Measurements from ENCODE around the gene ATP8B4.

The ATP8B4 gene

DNA sequence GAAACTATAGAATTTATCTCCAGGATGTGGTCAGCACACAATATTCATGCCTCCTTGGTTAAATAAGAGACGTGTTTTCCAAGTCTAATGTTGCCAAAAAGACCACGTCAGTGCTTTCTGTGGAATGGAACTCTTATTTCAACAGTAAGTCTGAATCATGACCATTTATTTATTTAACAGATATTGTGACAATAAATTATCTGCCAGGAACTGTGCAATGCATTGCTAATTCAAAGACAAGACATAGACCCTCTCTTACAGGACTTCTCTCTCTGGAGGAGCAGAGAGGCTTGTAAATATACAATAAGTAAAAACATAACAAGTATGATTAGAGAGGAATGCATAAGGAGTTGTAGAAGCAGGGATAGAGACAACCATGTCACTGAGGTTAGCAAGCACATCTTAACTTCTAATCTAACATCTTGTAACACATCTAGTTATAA is 270.7 kb downstream of the ATP8B4 start:
- TF ChIP-seq EP300 (IDR thresholded peaks at IDR 0.05; ENCODE audit: borderline replicate concordance) (no peak), TAF1 (IDR thresholded peaks at IDR 0.05; ENCODE audit: low read depth) (no peak), TEAD4 (IDR thresholded peaks at IDR 0.05) (no peak), FOXM1 (IDR thresholded peaks at IDR 0.05; ENCODE audit: borderline replicate concordance, low read depth) (no peak), EGR1 (IDR thresholded peaks at IDR 0.05) (no peak), NFIC (IDR thresholded peaks at IDR 0.05) (no peak), YY1 (IDR thresholded peaks at IDR 0.05; ENCODE audit: low read depth) (no peak)
- TF ChIP-seq, protein P1, sequence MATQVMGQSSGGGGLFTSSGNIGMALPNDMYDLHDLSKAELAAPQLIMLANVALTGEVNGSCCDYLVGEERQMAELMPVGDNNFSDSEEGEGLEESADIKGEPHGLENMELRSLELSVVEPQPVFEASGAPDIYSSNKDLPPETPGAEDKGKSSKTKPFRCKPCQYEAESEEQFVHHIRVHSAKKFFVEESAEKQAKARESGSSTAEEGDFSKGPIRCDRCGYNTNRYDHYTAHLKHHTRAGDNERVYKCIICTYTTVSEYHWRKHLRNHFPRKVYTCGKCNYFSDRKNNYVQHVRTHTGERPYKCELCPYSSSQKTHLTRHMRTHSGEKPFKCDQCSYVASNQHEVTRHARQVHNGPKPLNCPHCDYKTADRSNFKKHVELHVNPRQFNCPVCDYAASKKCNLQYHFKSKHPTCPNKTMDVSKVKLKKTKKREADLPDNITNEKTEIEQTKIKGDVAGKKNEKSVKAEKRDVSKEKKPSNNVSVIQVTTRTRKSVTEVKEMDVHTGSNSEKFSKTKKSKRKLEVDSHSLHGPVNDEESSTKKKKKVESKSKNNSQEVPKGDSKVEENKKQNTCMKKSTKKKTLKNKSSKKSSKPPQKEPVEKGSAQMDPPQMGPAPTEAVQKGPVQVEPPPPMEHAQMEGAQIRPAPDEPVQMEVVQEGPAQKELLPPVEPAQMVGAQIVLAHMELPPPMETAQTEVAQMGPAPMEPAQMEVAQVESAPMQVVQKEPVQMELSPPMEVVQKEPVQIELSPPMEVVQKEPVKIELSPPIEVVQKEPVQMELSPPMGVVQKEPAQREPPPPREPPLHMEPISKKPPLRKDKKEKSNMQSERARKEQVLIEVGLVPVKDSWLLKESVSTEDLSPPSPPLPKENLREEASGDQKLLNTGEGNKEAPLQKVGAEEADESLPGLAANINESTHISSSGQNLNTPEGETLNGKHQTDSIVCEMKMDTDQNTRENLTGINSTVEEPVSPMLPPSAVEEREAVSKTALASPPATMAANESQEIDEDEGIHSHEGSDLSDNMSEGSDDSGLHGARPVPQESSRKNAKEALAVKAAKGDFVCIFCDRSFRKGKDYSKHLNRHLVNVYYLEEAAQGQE (IDR thresholded peaks at IDR 0.05; ENCODE audit: low read depth): no peak
- TF ChIP-seq, protein P2, sequence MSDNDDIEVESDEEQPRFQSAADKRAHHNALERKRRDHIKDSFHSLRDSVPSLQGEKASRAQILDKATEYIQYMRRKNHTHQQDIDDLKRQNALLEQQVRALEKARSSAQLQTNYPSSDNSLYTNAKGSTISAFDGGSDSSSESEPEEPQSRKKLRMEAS (IDR thresholded peaks at IDR 0.05): no peak

- no peak for TF ChIP-seq FOXM1 (IDR thresholded peaks at IDR 0.05; ENCODE audit: borderline replicate concordance, low read depth)
- no peak for TF ChIP-seq EP300 (IDR thresholded peaks at IDR 0.05; ENCODE audit: borderline replicate concordance)
- TF ChIP-seq, protein P3, sequence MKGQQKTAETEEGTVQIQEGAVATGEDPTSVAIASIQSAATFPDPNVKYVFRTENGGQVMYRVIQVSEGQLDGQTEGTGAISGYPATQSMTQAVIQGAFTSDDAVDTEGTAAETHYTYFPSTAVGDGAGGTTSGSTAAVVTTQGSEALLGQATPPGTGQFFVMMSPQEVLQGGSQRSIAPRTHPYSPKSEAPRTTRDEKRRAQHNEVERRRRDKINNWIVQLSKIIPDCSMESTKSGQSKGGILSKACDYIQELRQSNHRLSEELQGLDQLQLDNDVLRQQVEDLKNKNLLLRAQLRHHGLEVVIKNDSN (IDR thresholded peaks at IDR 0.05): no peak
- TF ChIP-seq CEBPB (IDR thresholded peaks at IDR 0.05): no peak
- TF ChIP-seq NFIC (IDR thresholded peaks at IDR 0.05): no peak
- TF ChIP-seq, protein P2 (IDR thresholded peaks at IDR 0.05): no peak
- no peak for TF ChIP-seq YY1 (IDR thresholded peaks at IDR 0.05; ENCODE audit: low read depth)
- TF ChIP-seq RAD21 (IDR thresholded peaks at IDR 0.05; ENCODE audit: low read depth): no peak
- no peak for TF ChIP-seq TEAD4 (IDR thresholded peaks at IDR 0.05)
- TF ChIP-seq ZBTB7A (IDR thresholded peaks at IDR 0.05; ENCODE audit: low read depth): no peak
- TF ChIP-seq, protein P1 (IDR thresholded peaks at IDR 0.05; ENCODE audit: low read depth): no peak
- no peak for TF ChIP-seq TCF12 (IDR thresholded peaks at IDR 0.05; ENCODE audit: low read depth)
Measured at GRCh38 chr15:49847423-49848281, 271.4 kb downstream of the ATP8B4 start.

DNA sequence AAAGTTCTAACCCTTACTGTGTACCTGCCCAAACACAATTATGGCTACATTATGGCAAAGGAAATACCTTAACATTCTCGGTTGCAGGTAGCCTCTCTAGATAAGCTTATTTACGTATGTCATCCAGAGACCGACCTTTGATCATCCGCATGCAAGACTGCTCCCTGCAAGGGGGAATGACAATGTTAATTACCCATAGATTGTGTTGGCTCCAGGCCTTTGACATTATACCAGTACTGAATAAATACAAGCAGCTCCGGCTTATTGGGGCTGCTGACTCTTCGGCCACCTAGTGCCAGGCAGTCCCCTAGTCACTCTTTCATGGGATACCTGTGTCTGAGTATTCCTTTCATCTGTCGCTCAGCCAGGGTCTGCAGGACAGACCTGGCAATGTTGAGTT is 274.6 kb downstream of the ATP8B4 start:
- no peak for TF ChIP-seq EP300 (IDR thresholded peaks at IDR 0.05; ENCODE audit: borderline replicate concordance)
- TF ChIP-seq RAD21 (IDR thresholded peaks at IDR 0.05; ENCODE audit: low read depth): no peak

DNA sequence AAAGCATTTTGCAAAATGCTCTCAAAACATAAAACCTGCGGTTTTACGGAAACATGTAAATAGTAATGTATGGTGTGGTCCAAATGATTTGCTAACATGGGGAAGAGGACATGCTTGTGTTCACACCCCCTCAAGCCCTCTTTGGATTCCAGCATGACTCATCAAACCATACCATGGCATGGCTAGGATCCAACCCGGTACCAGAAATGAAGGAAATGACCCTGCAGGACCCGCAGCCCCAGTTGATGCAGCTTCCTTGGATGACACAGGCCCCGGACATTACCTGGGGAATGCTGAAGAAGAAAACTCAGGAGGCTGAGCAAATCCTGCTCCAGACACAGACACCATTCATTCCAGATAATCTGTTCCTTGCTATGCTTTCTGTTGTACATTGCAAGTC is 275.3 kb downstream of the ATP8B4 start:
- no peak for TF ChIP-seq CREB1 (IDR thresholded peaks at IDR 0.05; ENCODE audit: low read depth)
- TF ChIP-seq NFIC (IDR thresholded peaks at IDR 0.05): no peak
- TF ChIP-seq EGR1 (IDR thresholded peaks at IDR 0.05): no peak
- no peak for TF ChIP-seq TAF1 (IDR thresholded peaks at IDR 0.05; ENCODE audit: low read depth)
- TF ChIP-seq FOXM1 (IDR thresholded peaks at IDR 0.05; ENCODE audit: borderline replicate concordance, low read depth): no peak

- TF ChIP-seq, protein P1 (IDR thresholded peaks at IDR 0.05; ENCODE audit: low read depth): no peak
- no peak for TF ChIP-seq TCF12 (IDR thresholded peaks at IDR 0.05; ENCODE audit: low read depth)
- no peak for TF ChIP-seq EGR1 (IDR thresholded peaks at IDR 0.05)
- TF ChIP-seq YY1 (IDR thresholded peaks at IDR 0.05; ENCODE audit: low read depth): no peak
- TF ChIP-seq, protein P3 (IDR thresholded peaks at IDR 0.05): no peak
- TF ChIP-seq FOXM1 (IDR thresholded peaks at IDR 0.05; ENCODE audit: borderline replicate concordance, low read depth): no peak
- TF ChIP-seq CREB1 (IDR thresholded peaks at IDR 0.05; ENCODE audit: low read depth): no peak
- no peak for TF ChIP-seq NFIC (IDR thresholded peaks at IDR 0.05)
- TF ChIP-seq, protein P2 (IDR thresholded peaks at IDR 0.05): no peak
- no peak for TF ChIP-seq ZBTB7A (IDR thresholded peaks at IDR 0.05; ENCODE audit: low read depth)
- TF ChIP-seq EP300 (IDR thresholded peaks at IDR 0.05; ENCODE audit: borderline replicate concordance): no peak
- no peak for TF ChIP-seq TAF1 (IDR thresholded peaks at IDR 0.05; ENCODE audit: low read depth)
- TF ChIP-seq RAD21 (IDR thresholded peaks at IDR 0.05; ENCODE audit: low read depth): no peak
- TF ChIP-seq CEBPB (IDR thresholded peaks at IDR 0.05): no peak
- TF ChIP-seq TEAD4 (IDR thresholded peaks at IDR 0.05): no peak
Measured at GRCh38 chr15:49842031-49842730, 276.9 kb downstream of the ATP8B4 start.

Data from Ishikawa (cell line).